ENCODE data around the gene AQP5. TPM values are rescaled to one million over a fixed set of nuclear protein-coding genes. Genes with fewer than 3 reads are reported as not detected.

AQP5 gene
- total RNA-seq, result not detected

GRCh38 chr12:49961111-49961922 is at the start of gene AQP5:
TSS of gene AQP5 (plus strand) at chr12:49961872. CDS start at chr12:49962018, 146 bp downstream.
- CTCF ChIA-PET, result interaction anchor here (1.3 kb wide), 1 partner anchor 16 kb away, joined by 3 read pairs; no protein-coding TSS in a partner anchor
- POLR2A ChIA-PET, result no interaction called here

- ChIA-PET CTCF (interaction anchor here (1.4 kb wide), 1 partner anchor 55 kb away, joined by 3 read pairs; no protein-coding TSS in a partner anchor), POLR2A (no interaction called here)
These were observed 49.1 kb upstream of the AQP5 start for GRCh38 chr12:49912345-49913255.

GRCh38 chr12:49916129-49916919 is 45.3 kb upstream of the AQP5 start:
- CTCF ChIA-PET, result interaction anchor here (0.7 to 1.4 kb wide), 3 partner anchors 14 to 65 kb away, joined by 3 to 4 read pairs (median 3); no protein-coding TSS in a partner anchor
- POLR2A ChIA-PET, result interaction anchor here (0.6 kb wide), 1 partner anchor 543 kb away, joined by 5 read pairs; no protein-coding TSS in a partner anchor

GRCh38 chr12:49917166-49917787 is 44.4 kb upstream of the AQP5 start:
- CTCF ChIA-PET, result interaction anchor here (1.0 kb wide), 1 partner anchor 26 kb away, joined by 3 read pairs; no protein-coding TSS in a partner anchor
- POLR2A ChIA-PET, result interaction anchor here (0.7 kb wide), 1 partner anchor 11 kb away, joined by 4 read pairs; no protein-coding TSS in a partner anchor

- CTCF ChIA-PET, result interaction anchor here (1.0 kb wide), 1 partner anchor 25 kb away, joined by 3 read pairs; no protein-coding TSS in a partner anchor
- POLR2A ChIA-PET, result interaction anchor here (0.7 kb wide), 1 partner anchor 10 kb away, joined by 4 read pairs; no protein-coding TSS in a partner anchor
These were observed 43.9 kb upstream of the AQP5 start for GRCh38 chr12:49917788-49918173.

GRCh38 chr12:49920241-49920914 is 41.3 kb upstream of the AQP5 start:
- ChIA-PET POLR2A (no interaction called here), CTCF (no interaction called here)

DNA sequence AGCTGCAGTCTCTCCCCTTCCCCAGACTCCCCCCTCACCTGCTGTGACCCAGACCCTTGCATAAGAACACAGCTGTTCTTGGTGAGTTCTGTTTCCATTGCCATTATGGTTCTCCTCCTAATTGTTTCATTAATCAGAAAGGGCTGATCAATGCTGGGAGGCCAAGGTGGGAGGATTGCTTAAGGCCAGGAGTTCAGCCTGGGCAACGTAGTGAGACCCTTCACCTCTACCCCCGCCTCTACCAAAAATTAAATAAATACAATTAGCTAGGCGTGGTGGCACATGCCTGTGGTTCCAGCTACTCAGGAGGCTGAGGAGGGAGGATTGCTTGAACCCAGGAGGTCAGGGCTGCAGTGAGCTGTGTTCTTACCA is 40.8 kb upstream of the AQP5 start:
- CTCF ChIA-PET, result no interaction called here
- POLR2A ChIA-PET, result no interaction called here

GRCh38 chr12:49921299-49921698 is 40.4 kb upstream of the AQP5 start:
- ChIA-PET CTCF (no interaction called here), POLR2A (no interaction called here)

DNA sequence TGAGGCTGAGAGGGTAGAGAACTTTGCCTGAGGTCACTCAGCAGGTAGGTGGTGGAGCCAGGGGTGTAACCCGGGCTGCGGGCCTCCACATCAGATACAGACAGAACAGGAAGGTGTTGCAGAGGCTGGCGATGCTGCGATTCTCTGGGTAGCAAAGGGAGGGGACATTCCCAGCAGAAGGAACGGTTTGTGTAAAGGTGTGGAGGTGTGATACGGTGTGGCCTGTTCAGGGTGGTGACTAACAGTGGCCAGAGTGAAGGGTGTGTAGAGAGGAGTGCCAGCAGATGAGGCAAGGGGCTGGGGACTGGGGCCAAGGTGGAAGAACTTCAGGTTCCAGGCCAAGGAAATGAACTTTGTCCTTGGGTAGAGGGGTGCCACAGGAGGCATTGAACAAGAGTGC is 39.7 kb upstream of the AQP5 start:
- CTCF ChIA-PET, result no interaction called here

DNA sequence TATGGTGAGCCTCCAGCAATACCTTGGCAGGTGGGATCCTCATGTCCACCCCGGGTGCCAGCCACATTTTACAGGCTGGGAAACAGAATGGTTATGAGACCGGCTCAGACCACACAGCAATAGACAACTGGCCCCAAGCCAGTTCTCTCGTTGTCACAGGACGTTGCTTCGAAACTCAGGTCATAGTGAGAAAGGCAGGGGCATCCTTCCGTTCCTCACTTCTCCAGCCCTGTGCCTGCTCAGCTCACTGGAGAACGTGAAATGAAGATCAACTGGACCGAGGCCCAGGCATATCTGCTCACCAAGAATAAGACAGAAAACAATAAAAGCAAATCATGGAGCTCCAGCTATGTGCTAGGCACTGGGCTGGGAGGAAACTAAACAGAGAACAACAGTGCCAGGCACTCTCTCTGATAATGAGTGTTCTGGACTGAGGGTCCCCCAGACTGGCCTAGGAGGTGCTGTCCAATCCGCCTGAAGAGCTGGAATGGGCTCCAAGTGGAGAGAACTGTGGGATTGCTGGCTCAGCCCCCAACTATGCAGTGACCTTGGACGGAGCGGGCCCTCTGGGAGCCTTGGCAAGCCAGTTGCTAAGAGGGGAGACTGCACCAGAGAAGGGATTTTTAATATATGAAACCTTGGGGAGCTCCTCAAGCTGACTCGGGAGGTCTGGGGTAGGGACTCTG is 39.2 kb upstream of the AQP5 start:
- ChIA-PET CTCF (no interaction called here), POLR2A (interaction anchor here (0.5 kb wide), 1 partner anchor 139 kb away, joined by 3 read pairs; no protein-coding TSS in a partner anchor)

More for the DNA sequence above, 39.7 kb upstream of the AQP5 start:
- POLR2A ChIA-PET, result interaction anchor here (0.5 kb wide), 1 partner anchor 139 kb away, joined by 3 read pairs; no protein-coding TSS in a partner anchor

DNA sequence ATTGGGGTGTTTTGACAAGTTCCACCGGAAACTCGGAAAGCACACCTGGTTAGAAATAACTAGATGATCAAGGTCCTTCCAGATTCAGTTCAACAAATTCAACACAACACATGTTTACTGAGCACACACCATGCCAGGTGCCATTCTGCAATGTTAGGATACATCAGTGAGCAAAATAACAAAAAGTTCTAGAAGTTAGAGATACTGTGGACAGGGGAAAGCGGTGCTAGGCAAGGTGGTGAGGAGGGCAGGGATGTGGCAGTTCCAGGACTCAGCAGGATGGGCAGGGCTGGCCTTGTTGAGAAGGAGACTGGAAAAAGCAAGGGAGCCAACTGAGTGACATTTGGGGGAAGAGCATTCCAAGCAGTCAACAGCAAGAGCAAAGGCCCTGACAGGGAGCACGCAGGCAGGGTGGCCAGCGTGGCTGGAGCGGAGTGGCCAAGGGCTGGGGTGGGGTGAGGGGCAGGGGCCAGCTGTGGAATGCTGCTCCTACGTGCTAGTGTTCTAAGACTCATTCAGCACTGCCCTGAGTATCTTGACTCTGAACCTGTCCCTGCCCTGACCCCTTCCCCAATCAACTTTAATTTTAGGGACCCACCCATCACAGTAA is 38.5 kb upstream of the AQP5 start:
- ChIA-PET CTCF (no interaction called here), POLR2A (no interaction called here)

- ChIA-PET POLR2A (no interaction called here), CTCF (no interaction called here)
These were observed 37.7 kb upstream of the AQP5 start for GRCh38 chr12:49923880-49924556.

DNA sequence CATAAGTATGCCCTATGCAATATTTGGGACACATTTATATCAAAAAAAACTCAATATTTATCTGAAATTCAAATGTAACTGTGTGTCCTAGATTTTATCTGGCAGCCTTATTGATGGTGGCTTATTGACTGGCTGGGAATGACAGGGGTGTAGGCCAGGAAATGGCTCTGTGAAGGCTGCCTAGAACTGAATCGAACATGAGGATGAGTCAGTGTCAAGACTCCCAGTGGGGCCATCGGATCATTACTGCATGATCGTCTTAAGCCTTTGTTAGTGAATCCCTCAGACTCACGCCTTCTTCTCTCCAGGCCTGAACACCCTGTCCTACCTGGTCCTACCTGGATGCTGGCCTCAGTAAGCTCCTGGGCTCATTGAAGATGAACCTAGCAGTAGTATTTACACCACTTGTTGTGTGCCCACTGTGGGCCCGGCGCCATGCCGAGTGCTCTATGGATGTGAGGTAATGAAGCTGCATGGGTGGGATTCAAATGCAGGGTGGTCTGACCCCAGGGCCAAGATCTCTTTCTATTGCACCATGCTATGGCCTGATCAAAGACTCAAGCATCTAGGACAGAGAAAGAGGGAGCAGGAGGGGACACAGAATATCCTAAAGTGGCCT is 36.9 kb upstream of the AQP5 start:
- ChIA-PET POLR2A (no interaction called here), CTCF (no interaction called here)

GRCh38 chr12:49925433-49926204 is 36.1 kb upstream of the AQP5 start:
- CTCF ChIA-PET, result interaction anchor here (1.0 kb wide), 1 partner anchor 161 kb away, joined by 3 read pairs; no protein-coding TSS in a partner anchor

GRCh38 chr12:49928471-49928870 is 33.2 kb upstream of the AQP5 start:
- POLR2A ChIA-PET, result no interaction called here
- CTCF ChIA-PET, result interaction anchor here (0.6 to 1.5 kb wide), 4 partner anchors 15 to 51 kb away, joined by 3 to 7 read pairs (median 3); no protein-coding TSS in a partner anchor

More at GRCh38 chr12:49925433-49926204, 36.1 kb upstream of the AQP5 start:
- POLR2A ChIA-PET, result no interaction called here

Data from activated CD8-positive, alpha-beta memory T cell treated with anti-CD3 and anti-CD28 coated beads for 36 hours (primary cell).